Mucosa of stomach (tissue), 1 donor: Measurements from ENCODE around the gene TRAF1.
"Not testable (repeated sequence)": the region's sequence is repeated elsewhere in the genome, so short reads cannot be mapped to it uniquely, and the experiment has no call there.

Source experiments
- H3K27me3 ChIP-seq: one replicate; pipeline ENCODE4 v1.7.0; 2013; ENCODE audit warnings: mild to moderate bottlenecking, low read length; ENCODE audit not compliant: control insufficient read depth, insufficient read depth
- H3K36me3 ChIP-seq: one replicate; pipeline ENCODE4 v1.7.0; 2013; ENCODE audit warnings: low read length; ENCODE audit not compliant: control insufficient read depth, insufficient read depth
- H3K4me1 ChIP-seq: one replicate; pipeline ENCODE4 v1.7.0; 2013; ENCODE audit warnings: mild to moderate bottlenecking, low read length; ENCODE audit not compliant: control insufficient read depth, insufficient read depth
- H3K4me3 ChIP-seq: one replicate; pipeline ENCODE4 v1.7.0; 2013; ENCODE audit warnings: low read length
- H3K9ac ChIP-seq: one replicate; pipeline ENCODE4 v1.7.0; 2013; ENCODE audit warnings: mild to moderate bottlenecking, low read length, moderate library complexity
- H3K9me3 ChIP-seq: one replicate; pipeline ENCODE4 v1.7.0; 2013; ENCODE audit warnings: mild to moderate bottlenecking, low read length, moderate library complexity; ENCODE audit not compliant: control insufficient read depth
- donor health status: Pancreatic carcinoma.

The TRAF1 gene, protein sequence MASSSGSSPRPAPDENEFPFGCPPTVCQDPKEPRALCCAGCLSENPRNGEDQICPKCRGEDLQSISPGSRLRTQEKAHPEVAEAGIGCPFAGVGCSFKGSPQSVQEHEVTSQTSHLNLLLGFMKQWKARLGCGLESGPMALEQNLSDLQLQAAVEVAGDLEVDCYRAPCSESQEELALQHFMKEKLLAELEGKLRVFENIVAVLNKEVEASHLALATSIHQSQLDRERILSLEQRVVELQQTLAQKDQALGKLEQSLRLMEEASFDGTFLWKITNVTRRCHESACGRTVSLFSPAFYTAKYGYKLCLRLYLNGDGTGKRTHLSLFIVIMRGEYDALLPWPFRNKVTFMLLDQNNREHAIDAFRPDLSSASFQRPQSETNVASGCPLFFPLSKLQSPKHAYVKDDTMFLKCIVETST

DNA sequence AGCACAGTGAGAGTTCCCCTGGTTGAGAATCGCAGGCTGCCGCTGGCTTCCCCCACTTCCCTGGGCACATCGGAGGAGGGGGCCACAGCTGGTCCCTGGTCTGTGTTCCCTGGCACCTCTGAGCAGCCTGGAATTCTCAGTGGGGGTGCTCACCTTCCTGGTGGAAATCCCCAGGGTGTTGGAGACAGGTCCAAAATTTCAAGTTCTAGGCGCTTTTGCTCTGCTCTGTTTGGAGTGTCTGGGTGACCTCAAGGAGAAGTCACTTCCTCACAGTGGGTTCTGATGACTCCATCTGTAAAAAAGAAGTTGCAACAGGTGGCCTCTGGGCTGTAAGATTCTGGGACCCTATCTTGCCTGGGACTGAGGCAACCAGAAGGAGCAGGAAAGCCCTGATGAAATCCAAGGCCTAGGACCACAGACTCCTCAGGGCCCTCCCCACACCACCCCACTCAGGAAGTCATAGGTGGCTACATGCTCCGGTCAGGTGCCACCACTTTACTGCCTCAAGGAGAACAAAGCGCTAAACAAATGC is at the start of gene TRAF1:
TSS of gene TRAF1 (minus strand) at position 400 of the 532 bp plus-strand sequence. CDS start 721 bp downstream, outside the sequence.
- Histone ChIP-seq H3K4me3 (no peak within 1 kb of the TSS), H3K27me3 (no peaks in the 10 kb centered on the region), H3K9ac (peak within 1 kb of the TSS; percentile 50), H3K9me3 (no peaks in the 10 kb centered on the region), H3K4me1 (peaks cover 4% of the 10 kb centered on the region), H3K36me3 (no peaks in the 10 kb centered on the region)

DNA sequence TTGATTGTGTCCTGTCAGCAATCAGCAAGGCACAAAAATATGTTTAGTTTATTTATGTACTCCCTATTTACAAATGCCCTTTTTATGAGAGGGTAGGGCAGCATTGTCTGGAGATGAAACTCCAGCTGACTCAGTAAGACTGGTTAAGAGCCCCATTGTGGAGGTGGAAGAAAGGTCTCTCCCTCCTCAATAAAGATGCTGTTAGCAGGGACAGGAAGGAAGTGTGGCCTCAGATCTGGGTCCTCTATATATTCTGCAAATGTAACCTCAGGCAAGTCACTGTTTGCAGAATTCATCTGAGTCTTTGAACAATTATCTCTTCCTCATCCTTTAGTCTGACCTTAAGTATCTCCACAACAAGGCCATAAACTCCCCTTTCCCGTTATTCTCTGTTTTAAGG is 48.3 kb upstream of the TRAF1 start:
- no peak overlapping the region for H3K9ac ChIP-seq

DNA sequence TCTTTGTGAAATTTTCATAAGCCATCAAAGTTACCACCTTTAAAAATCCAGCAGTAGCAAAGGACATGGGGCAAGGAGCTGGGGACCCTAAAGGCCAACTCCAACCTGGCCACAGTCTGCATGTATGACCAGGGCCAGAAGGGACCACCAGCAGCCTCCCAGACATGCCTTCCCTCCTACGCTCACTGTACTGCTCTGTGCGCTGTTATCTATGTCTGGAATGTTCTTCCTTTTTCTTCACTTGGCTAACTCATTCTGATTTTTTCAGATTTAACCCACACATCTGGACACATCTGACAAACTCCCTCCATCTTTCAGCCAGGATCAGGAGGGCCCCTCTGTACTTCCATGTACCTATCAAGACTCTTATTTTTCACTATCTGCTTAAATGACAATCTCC is 47.6 kb upstream of the TRAF1 start:
- Histone ChIP-seq H3K9me3 (no peaks in the 10 kb centered on the region), H3K36me3 (no peaks in the 10 kb centered on the region), H3K4me3 (no peak overlapping the region), H3K4me1 (no peaks in the 10 kb centered on the region), H3K27me3 (no peaks in the 10 kb centered on the region), H3K9ac (no peak overlapping the region)

More for the DNA sequence above, 48.3 kb upstream of the TRAF1 start:
- no peaks in the 10 kb centered on the region for H3K36me3 ChIP-seq
- H3K4me3 ChIP-seq: no peak overlapping the region
- no peaks in the 10 kb centered on the region for H3K27me3 ChIP-seq
- H3K9me3 ChIP-seq: no peaks in the 10 kb centered on the region
- no peaks in the 10 kb centered on the region for H3K4me1 ChIP-seq

DNA sequence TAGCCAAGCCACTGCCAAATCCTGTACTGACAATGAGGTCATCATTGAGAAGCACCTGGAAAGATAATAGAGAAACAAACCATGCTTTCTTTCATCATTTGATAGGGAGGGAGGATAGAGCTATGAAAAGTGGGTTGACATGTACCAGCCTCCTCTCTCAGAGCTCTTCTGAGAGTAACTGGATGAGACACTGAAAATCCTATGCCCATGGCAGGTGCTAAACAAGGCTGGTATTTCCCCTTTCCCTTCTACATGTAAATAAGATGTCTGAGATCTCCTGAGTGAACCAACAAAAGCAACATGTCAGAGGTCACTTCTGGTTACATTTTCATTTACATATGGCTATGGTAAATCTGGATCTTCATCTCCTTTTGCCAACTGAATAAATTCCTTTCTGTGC is 45.3 kb upstream of the TRAF1 start:
- Histone ChIP-seq H3K9me3 (no peaks in the 10 kb centered on the region), H3K27me3 (no peaks in the 10 kb centered on the region), H3K9ac (no peak overlapping the region), H3K4me3 (no peak overlapping the region), H3K4me1 (no peaks in the 10 kb centered on the region), H3K36me3 (no peaks in the 10 kb centered on the region)

DNA sequence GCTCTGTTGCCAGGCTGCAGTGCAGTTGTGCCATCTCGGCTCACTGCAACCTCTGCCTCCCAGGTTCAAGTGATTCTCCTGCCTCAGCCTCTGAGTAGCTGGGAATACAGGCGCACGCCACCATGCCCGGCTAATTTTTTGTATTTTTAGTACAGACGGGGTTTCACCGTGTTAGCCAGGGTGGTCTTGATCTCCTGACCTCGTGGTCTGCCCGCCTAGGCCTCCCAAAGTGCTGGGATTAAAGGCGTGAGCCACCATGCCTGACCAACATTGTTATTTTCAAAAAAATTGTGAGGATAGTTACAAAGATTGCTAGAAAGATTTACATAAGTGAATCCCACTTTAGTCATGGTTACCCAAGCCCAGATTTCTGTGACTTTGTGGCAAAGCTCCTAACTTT is 44.9 kb upstream of the TRAF1 start:
- H3K27me3 ChIP-seq, H3K4me3 ChIP-seq, H3K4me1 ChIP-seq, H3K9me3 ChIP-seq, H3K36me3 ChIP-seq, H3K9ac ChIP-seq: not testable (repeated sequence)

DNA sequence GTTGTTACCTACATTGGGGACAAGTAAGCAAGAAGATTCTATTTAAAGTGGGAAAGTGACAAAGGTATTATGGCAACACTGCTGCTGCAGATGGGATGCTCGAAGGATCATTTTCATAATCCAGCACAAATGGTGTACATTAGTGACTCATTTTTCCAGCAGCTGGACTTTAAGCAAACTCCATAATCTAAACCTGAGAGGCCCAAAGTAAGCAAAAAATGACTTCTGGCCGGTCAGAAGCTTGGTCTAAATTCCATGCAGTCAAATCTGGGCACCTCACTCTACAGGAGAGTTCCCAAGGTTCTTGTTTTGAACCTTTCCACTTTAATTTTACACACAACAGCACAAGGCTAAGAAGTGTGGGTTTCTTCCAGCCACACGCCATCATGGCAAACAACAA is 43.6 kb upstream of the TRAF1 start:
- Histone ChIP-seq H3K9ac (no peak overlapping the region), H3K36me3 (no peaks in the 10 kb centered on the region), H3K27me3 (no peaks in the 10 kb centered on the region), H3K9me3 (no peaks in the 10 kb centered on the region), H3K4me1 (no peaks in the 10 kb centered on the region), H3K4me3 (no peak overlapping the region)

DNA sequence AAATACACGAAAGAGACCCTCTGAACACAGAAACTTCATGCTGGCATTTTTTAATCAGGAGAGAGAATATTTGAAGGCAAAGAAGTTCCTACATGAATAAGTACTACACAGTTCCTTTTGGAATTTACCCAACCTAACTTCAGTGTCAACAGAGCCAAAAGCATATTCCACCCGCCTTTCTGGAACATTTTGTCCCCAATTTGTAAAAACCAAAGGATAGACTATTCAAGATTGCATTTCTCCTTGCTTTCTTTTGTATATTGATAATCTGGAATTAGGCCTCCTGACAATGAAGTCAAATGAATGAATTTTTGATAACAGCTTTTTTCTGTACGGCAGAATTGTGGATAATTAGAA is 39.4 kb upstream of the TRAF1 start:
- no peaks in the 10 kb centered on the region for H3K36me3 ChIP-seq
- H3K4me1 ChIP-seq: no peaks in the 10 kb centered on the region
- no peaks in the 10 kb centered on the region for H3K9me3 ChIP-seq
- H3K27me3 ChIP-seq: no peaks in the 10 kb centered on the region
- H3K4me3 ChIP-seq: no peak overlapping the region
- H3K9ac ChIP-seq: no peak overlapping the region

DNA sequence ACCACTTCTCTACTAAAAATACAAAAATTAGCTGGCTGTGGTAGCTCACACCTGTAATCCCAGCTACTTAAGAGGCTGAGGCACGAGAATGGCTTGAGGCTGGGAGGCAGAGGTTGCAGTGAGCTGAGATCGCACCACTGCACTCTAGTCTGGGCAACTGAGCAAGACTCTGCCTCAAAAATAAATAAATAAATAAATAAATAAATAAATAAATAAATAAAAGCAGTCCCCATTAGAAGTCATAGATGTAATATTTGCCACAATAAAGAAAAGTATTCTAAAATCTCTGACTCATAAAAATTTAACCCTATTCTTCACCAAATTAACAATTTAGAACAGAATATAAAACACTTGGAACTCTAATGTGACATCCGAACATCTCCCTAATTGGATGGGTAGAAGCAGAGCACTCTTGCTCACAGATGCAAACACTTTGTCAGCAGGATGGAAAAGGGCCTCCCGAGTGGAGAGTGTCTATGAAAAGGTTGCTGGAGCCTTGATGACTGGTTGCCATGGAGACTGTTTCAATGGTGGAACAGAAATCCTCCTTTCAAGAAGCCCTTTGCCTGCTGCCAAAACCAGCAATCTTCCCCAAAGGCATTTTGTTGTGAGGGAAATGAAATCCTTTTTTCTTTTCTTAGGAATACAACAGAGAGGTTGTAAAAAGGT is 38.9 kb upstream of the TRAF1 start:
- Histone ChIP-seq H3K9me3 (no peaks in the 10 kb centered on the region), H3K4me1 (no peaks in the 10 kb centered on the region), H3K36me3 (no peaks in the 10 kb centered on the region), H3K4me3 (no peak overlapping the region), H3K27me3 (no peaks in the 10 kb centered on the region), H3K9ac (no peak overlapping the region)

DNA sequence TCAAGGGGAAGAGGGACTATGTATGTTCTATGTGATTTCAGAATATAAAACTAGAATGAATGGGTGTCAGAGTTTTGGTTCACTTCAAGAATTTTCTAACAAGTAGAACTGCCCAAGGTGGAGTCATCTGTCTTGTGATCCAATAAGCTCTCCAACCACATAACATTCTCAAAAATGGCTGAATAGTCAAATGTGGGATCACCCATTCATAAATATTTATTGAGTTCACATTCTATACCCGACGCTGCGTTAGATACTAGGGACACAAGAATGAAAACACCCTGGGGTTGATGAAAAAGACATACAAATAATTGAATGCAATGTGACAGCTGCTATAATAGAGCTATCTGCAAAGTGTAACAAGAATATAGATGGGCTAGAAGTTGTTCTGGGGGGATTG is 35.3 kb upstream of the TRAF1 start:
- Histone ChIP-seq H3K4me1 (no peaks in the 10 kb centered on the region), H3K9ac (no peak overlapping the region), H3K27me3 (no peaks in the 10 kb centered on the region), H3K4me3 (no peak overlapping the region), H3K9me3 (no peaks in the 10 kb centered on the region), H3K36me3 (no peaks in the 10 kb centered on the region)

DNA sequence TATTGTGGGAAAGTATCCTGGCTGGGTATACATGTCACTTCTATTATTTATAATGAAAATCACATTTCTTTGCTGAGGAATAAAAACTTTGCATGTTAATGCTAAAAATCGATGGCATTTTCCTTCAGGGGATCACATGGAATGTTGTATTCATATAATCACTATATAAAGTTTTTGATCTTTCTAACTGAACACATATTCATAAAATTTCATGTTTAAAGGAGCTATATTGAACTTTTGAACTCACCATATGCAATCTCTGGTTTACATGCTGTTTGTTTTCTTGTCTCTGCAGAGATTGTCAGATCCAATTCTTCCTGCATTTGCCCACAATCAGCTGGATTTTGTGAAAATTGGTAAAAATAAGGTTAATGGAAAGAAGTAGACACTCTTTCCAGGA is 33.4 kb upstream of the TRAF1 start:
- H3K27me3 ChIP-seq: no peaks in the 10 kb centered on the region
- H3K9me3 ChIP-seq: no peaks in the 10 kb centered on the region
- no peak overlapping the region for H3K4me3 ChIP-seq
- H3K9ac ChIP-seq: no peak overlapping the region
- no peaks in the 10 kb centered on the region for H3K4me1 ChIP-seq
- H3K36me3 ChIP-seq: no peaks in the 10 kb centered on the region

DNA sequence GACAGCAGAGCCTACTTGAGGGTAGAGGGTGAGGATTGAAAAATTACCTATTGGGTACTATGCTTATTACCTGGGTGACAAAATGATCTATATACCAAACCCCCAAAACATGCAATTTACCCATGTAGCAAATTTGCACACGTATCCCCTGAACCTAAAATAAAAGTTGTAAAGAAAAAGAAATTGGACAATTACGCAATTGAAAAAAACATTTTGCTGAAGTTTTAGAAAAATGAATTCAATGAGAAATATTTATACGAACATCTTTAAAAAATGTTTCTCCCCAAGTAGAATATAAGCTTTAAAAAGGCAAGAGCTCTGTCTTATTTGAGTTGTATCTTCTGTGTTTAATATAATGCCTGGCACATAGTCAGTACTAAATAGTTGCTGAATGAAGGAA is 30.3 kb upstream of the TRAF1 start:
- Histone ChIP-seq H3K27me3 (no peaks in the 10 kb centered on the region), H3K4me1 (no peaks in the 10 kb centered on the region), H3K9ac (no peak overlapping the region), H3K4me3 (no peak overlapping the region), H3K9me3 (no peaks in the 10 kb centered on the region), H3K36me3 (no peaks in the 10 kb centered on the region)

DNA sequence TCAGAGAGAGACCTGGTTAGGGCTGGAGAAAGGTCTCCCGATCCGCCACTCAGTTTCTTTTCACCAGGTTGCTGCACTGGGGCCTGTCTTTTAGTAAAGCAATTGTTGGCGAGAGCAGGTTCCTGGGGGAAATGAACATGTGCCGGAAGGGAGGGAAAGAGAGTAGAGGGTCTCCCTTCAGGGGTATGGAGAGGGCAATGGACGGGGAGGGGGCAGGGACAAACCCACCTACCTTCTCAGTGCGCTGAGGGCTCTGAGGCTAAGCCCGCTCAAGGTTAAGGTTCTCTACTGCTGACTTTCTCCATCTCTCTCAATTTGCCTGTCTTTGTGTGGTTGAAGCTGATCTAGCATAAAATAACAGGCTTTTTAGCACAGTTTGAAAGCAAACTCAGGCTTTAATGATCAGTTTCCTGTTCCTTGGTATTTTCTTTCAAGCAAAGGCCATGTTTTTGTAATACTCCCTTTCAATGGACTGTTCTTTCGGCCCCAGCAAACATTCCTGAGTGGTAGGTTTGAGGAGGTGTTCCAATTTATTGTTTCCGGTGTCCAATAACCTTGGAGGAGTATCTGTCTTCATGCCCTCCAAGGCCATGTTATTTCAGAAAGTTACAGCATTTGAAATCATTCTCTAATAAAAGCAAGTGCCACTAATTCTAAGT is 25.5 kb upstream of the TRAF1 start:
- H3K4me3 ChIP-seq: no peak overlapping the region
- no peaks in the 10 kb centered on the region for H3K9me3 ChIP-seq
- no peak overlapping the region for H3K9ac ChIP-seq
- H3K36me3 ChIP-seq: no peaks in the 10 kb centered on the region
- no peaks in the 10 kb centered on the region for H3K27me3 ChIP-seq
- H3K4me1 ChIP-seq: no peaks in the 10 kb centered on the region
